SU-DHL-6 (cell line): ENCODE measurements around the gene PKD1L1.

Experiments
- CTCF ChIP-seq: fragments of 200-600 bp; sonication (generic); IDR thresholded peaks from one replicate; pipeline ENCODE4 v1.5.1; 2017; ENCODE audit warnings: antibody characterized with exemption, mild to moderate bottlenecking, low read length, moderate library complexity; ENCODE audit not compliant: insufficient read depth, poor library complexity, severe bottlenecking
- EZH2phosphoT487 ChIP-seq: fragments of 200-600 bp; sonication (generic), shearing (Covaris generic); conservative IDR thresholded peaks from 2 replicates; pipeline ENCODE4 v1.6.1; 2018; ENCODE audit warnings: mild to moderate bottlenecking, antibody characterized with exemption, low read length, moderate library complexity, mixed read lengths

GRCh38 chr7:47744883-47745282, 203.4 kb downstream of the PKD1L1 start:
- TF ChIP-seq CTCF = no peak
- no peak for TF ChIP-seq EZH2phosphoT487
